ENCODE measurements around the gene CDHR3.

Gene CDHR3

DNA sequence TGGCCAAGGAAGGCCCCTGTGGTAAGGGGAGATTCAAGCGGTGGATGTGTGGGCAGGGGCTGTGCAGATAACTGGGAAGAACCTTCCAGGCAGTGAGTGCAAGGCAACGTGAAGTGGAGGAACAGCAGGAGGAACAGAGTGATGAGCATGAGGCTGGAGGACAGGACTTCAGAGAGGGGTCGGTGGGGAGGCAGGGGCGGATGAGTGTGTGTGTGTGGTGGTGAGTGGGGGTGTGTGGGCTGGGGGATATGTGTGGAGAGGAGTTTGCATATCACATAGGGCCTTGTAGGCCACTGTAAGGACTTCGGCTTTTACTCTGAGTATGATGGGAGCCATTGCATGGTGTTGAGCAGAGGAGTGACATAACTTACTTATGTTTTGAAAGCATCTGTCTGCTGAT is 75.2 kb downstream of the CDHR3 start:
- no peaks in the 10 kb centered on the region for H3K4me1 ChIP-seq
- no peak overlapping the region for H3K4me3 ChIP-seq (ENCODE audit: low read depth, low read length)
- H2AFZ ChIP-seq, result no peak overlapping the region
- H3K4me2 ChIP-seq (ENCODE audit: low read length), result no peak overlapping the region
- no peaks in the 10 kb centered on the region for H3K9me3 ChIP-seq (ENCODE audit: control insufficient read depth, low read length)
- no peaks in the 10 kb centered on the region for H3K36me3 ChIP-seq (ENCODE audit: control insufficient read depth, insufficient read depth, low read length)
- TF ChIP-seq, protein P1, sequence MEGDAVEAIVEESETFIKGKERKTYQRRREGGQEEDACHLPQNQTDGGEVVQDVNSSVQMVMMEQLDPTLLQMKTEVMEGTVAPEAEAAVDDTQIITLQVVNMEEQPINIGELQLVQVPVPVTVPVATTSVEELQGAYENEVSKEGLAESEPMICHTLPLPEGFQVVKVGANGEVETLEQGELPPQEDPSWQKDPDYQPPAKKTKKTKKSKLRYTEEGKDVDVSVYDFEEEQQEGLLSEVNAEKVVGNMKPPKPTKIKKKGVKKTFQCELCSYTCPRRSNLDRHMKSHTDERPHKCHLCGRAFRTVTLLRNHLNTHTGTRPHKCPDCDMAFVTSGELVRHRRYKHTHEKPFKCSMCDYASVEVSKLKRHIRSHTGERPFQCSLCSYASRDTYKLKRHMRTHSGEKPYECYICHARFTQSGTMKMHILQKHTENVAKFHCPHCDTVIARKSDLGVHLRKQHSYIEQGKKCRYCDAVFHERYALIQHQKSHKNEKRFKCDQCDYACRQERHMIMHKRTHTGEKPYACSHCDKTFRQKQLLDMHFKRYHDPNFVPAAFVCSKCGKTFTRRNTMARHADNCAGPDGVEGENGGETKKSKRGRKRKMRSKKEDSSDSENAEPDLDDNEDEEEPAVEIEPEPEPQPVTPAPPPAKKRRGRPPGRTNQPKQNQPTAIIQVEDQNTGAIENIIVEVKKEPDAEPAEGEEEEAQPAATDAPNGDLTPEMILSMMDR (IDR thresholded peaks at IDR 0.05), result no peak
- no peak overlapping the region for H3K9ac ChIP-seq
- H3K27ac ChIP-seq, result no peak overlapping the region
- no peaks in the 10 kb centered on the region for H3K27me3 ChIP-seq (ENCODE audit: control insufficient read depth, insufficient read depth, low read length)
- H3K79me2 ChIP-seq, result no peaks in the 10 kb centered on the region

DNA sequence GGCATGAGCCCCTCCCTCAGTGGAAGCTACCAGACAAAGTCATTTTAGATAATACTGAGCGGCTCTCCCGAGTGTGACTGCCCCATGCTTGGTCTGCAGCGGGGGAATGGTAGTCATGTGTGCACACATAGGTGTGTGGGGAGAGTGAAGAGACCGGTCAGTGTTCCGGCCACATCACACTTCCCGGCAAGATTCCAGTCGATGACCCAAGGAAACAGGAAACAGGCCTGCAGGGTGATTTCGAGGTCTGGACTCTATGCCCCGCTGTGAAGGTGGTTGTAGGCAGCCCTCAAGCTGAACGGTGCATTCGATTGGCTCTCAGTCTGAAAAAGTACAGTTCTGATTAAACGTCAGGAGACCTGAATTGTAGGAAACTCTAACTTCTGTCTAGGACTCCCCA is 75.9 kb downstream of the CDHR3 start:
- H3K79me2 ChIP-seq, result no peaks in the 10 kb centered on the region
- no peak overlapping the region for H2AFZ ChIP-seq
- TF ChIP-seq, protein P1 (IDR thresholded peaks at IDR 0.05), result no peak
- no peaks in the 10 kb centered on the region for H3K9me3 ChIP-seq (ENCODE audit: control insufficient read depth, low read length)
- no peaks in the 10 kb centered on the region for H3K4me1 ChIP-seq
- H3K27me3 ChIP-seq (ENCODE audit: control insufficient read depth, insufficient read depth, low read length), result no peaks in the 10 kb centered on the region
- no peak overlapping the region for H3K9ac ChIP-seq
- no peak overlapping the region for H3K4me3 ChIP-seq (ENCODE audit: low read depth, low read length)
- no peak overlapping the region for H3K4me2 ChIP-seq (ENCODE audit: low read length)
- no peak overlapping the region for H3K27ac ChIP-seq
- no peaks in the 10 kb centered on the region for H3K36me3 ChIP-seq (ENCODE audit: control insufficient read depth, insufficient read depth, low read length)

DNA sequence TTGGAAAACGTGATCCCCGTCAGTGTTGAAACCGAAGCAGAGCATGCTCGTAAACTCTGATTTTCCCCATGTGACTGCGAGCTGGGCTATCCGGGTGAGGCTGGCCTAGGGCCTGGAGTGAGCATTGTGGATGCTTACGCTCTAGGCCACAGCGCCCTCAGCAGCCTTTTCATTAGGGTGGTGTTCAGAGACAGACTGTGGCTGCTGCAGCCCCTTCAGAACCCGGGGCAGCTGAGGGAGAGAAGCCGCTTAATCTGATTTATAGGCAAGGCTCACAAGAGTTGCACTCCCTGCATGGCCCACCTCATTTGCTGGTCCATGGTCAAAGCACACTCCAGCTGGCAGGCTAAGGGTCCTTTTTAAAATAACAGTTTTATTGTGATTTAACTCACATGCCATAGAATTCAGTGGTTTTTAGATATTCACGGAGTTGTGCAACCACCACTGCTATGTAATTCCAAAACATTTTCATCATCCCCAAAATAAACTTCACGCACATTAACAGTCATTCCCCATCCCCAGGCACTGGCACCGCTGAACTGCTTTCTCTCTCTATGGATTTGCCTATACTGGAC is 76.5 kb downstream of the CDHR3 start:
- H3K4me2 ChIP-seq (ENCODE audit: low read length), result no peak overlapping the region
- H3K4me3 ChIP-seq (ENCODE audit: low read depth, low read length), result no peak overlapping the region
- H3K9ac ChIP-seq, result no peak overlapping the region
- no peak overlapping the region for H2AFZ ChIP-seq
- H3K9me3 ChIP-seq (ENCODE audit: control insufficient read depth, low read length), result no peaks in the 10 kb centered on the region
- no peaks in the 10 kb centered on the region for H3K36me3 ChIP-seq (ENCODE audit: control insufficient read depth, insufficient read depth, low read length)
- no peaks in the 10 kb centered on the region for H3K27me3 ChIP-seq (ENCODE audit: control insufficient read depth, insufficient read depth, low read length)
- H3K27ac ChIP-seq, result no peak overlapping the region
- TF ChIP-seq, protein P1 (IDR thresholded peaks at IDR 0.05), result no peak
- H3K79me2 ChIP-seq, result no peaks in the 10 kb centered on the region
- H3K4me1 ChIP-seq, result no peaks in the 10 kb centered on the region

DNA sequence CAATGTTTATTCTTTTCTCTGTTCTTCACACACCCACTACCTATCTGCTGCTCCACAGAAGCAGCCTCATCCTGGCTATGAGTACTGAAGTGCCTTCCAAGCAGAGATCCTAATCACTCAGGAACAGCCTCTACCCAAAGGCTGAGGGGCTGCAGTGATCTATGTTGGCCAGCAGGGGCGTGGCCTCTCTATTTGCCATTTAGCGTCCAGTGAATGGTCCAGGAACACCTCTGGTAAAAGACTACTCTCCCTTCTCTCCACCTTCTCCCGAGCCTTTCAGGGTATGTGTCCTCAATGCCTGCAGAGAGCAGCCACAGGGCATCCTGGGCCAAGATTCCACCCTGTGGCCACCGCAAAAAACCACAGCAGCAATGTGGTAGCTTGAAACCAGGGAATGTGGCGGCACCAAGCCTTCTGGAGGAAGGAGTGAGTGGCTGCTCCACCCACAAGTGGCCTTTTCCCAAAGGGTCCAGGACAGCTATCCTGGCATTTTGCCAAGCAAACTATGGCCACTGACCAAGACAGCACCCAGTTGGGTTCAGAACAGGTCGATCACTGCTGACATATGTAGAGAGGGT is 78.2 kb downstream of the CDHR3 start:
- Histone ChIP-seq H3K4me2 (ENCODE audit: low read length) (no peak overlapping the region), H3K9me3 (ENCODE audit: control insufficient read depth, low read length) (no peaks in the 10 kb centered on the region), H3K79me2 (no peaks in the 10 kb centered on the region), H2AFZ (no peak overlapping the region), H3K36me3 (ENCODE audit: control insufficient read depth, insufficient read depth, low read length) (no peaks in the 10 kb centered on the region), H3K27me3 (ENCODE audit: control insufficient read depth, insufficient read depth, low read length) (no peaks in the 10 kb centered on the region), H3K27ac (no peak overlapping the region), H3K4me1 (no peaks in the 10 kb centered on the region), H3K9ac (no peak overlapping the region), H3K4me3 (ENCODE audit: low read depth, low read length) (no peak overlapping the region)
- TF ChIP-seq, protein P1 (IDR thresholded peaks at IDR 0.05), result peak; percentile 89

DNA sequence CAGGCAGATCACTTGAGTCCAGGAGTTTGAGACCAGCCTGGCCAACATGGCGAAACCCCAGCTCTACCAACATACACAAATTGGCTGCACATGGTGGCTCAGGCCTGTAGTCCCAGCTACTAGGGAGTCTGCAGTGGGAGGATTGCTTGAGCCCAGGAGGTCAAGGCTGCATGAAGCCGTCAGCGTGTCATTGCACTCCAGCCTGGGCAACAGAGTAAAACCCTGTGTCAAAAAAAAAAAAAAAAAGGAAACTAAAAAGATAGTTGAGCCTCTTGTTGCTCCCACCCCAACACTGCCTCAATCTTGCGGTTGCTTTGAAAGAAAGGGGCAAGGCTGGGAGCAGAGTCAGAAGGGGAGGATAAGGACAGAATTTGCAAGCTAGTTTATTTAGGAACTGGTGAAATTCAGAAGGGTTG is 79.1 kb downstream of the CDHR3 start:
- no peak overlapping the region for H3K9ac ChIP-seq
- TF ChIP-seq, protein P1 (IDR thresholded peaks at IDR 0.05), result no peak

More for the DNA sequence above, 79.1 kb downstream of the CDHR3 start:
- no peaks in the 10 kb centered on the region for H3K4me1 ChIP-seq
- H3K79me2 ChIP-seq, result no peaks in the 10 kb centered on the region
- no peaks in the 10 kb centered on the region for H3K9me3 ChIP-seq (ENCODE audit: control insufficient read depth, low read length)
- H2AFZ ChIP-seq, result no peak overlapping the region
- H3K27ac ChIP-seq, result no peak overlapping the region
- H3K4me2 ChIP-seq (ENCODE audit: low read length), result no peak overlapping the region
- H3K36me3 ChIP-seq (ENCODE audit: control insufficient read depth, insufficient read depth, low read length), result no peaks in the 10 kb centered on the region
- no peaks in the 10 kb centered on the region for H3K27me3 ChIP-seq (ENCODE audit: control insufficient read depth, insufficient read depth, low read length)
- H3K4me3 ChIP-seq (ENCODE audit: low read depth, low read length), result no peak overlapping the region

Data from parathyroid adenoma (tissue), 2 donors.